ENCODE measurements around the gene RANBP6. TPM values are rescaled to one million over a fixed set of nuclear protein-coding genes. Genes with fewer than 3 reads are reported as not detected.

RANBP6 gene
- total RNA-seq, 1 donor from 2014 or later, result 23.4 TPM

- no peaks in the 10 kb centered on the region for H3K9me3 ChIP-seq (replicated peaks)
- no peak overlapping the region for H3K4me3 ChIP-seq
- H3K4me1 ChIP-seq, result peaks cover 26% of the 10 kb centered on the region
- peak overlapping the region; percentile 65 for H3K27ac ChIP-seq (replicated peaks)
- DNase-seq, result peak; percentile 34
- H3K27me3 ChIP-seq (ENCODE audit: low read depth), result no peaks in the 10 kb centered on the region
- no peak for TF ChIP-seq CTCF (IDR thresholded peaks at IDR 0.05; ENCODE audit: borderline replicate concordance)
- intact Hi-C loops (cut with micrococcal nuclease), result no loop called here
- peaks cover 15% of the 10 kb centered on the region for H3K36me3 ChIP-seq
Measured at GRCh38 chr9:5988265-5988664, 27.2 kb downstream of the RANBP6 start.

- Histone ChIP-seq H3K36me3 (peaks cover 21% of the 10 kb centered on the region), H3K27me3 (ENCODE audit: low read depth) (no peaks in the 10 kb centered on the region), H3K4me3 (no peak overlapping the region), H3K27ac (replicated peaks) (no peak overlapping the region), H3K4me1 (peaks cover 15% of the 10 kb centered on the region), H3K9me3 (replicated peaks) (no peaks in the 10 kb centered on the region)
- TF ChIP-seq CTCF (IDR thresholded peaks at IDR 0.05; ENCODE audit: borderline replicate concordance), result no peak
- intact Hi-C loops (cut with micrococcal nuclease), result no loop called here
- no peak for DNase-seq
Measured at GRCh38 chr9:5983042-5983441, 32.4 kb downstream of the RANBP6 start.

GRCh38 chr9:5982317-5982716 is 33.1 kb downstream of the RANBP6 start:
- Histone ChIP-seq H3K4me1 (peaks cover 16% of the 10 kb centered on the region), H3K27me3 (ENCODE audit: low read depth) (no peaks in the 10 kb centered on the region), H3K36me3 (peaks cover 17% of the 10 kb centered on the region), H3K9me3 (replicated peaks) (no peaks in the 10 kb centered on the region), H3K27ac (replicated peaks) (no peak overlapping the region), H3K4me3 (no peak overlapping the region)
- intact Hi-C loops (cut with micrococcal nuclease), result no loop called here
- no peak for TF ChIP-seq CTCF (IDR thresholded peaks at IDR 0.05; ENCODE audit: borderline replicate concordance)
- no peak for DNase-seq

GRCh38 chr9:5978523-5978922 is 36.9 kb downstream of the RANBP6 start:
- peaks cover 29% of the 10 kb centered on the region for H3K4me1 ChIP-seq
- no peak overlapping the region for H3K27ac ChIP-seq (replicated peaks)
- no peaks in the 10 kb centered on the region for H3K27me3 ChIP-seq (ENCODE audit: low read depth)
- H3K9me3 ChIP-seq (replicated peaks), result no peaks in the 10 kb centered on the region
- no peak for DNase-seq
- TF ChIP-seq CTCF (IDR thresholded peaks at IDR 0.05; ENCODE audit: borderline replicate concordance), result no peak
- intact Hi-C loops (cut with micrococcal nuclease), result no loop called here
- H3K36me3 ChIP-seq, result peaks cover 20% of the 10 kb centered on the region
- H3K4me3 ChIP-seq, result no peak overlapping the region

GRCh38 chr9:5976674-5977397 is 38.6 kb downstream of the RANBP6 start:
- no peak for DNase-seq
- no peak for TF ChIP-seq CTCF (IDR thresholded peaks at IDR 0.05; ENCODE audit: borderline replicate concordance)
- H3K4me3 ChIP-seq, result no peak overlapping the region
- intact Hi-C loops (cut with micrococcal nuclease), result no loop called here
- peak overlapping the region; percentile 70 for H3K27ac ChIP-seq (replicated peaks)
- no peaks in the 10 kb centered on the region for H3K9me3 ChIP-seq (replicated peaks)
- peaks cover 29% of the 10 kb centered on the region for H3K4me1 ChIP-seq
- H3K36me3 ChIP-seq, result peaks cover 22% of the 10 kb centered on the region
- H3K27me3 ChIP-seq (ENCODE audit: low read depth), result no peaks in the 10 kb centered on the region

Measured in left ventricle myocardium inferior (tissue), 1 donor.